IPS-15b (cell line): ENCODE measurements around the gene CLDND2.

Experiments used
- H3K27me3 ChIP-seq: one replicate; pipeline ENCODE4 v1.6.1; 2013; ENCODE audit warnings: low read length; ENCODE audit not compliant: control insufficient read depth, insufficient read depth
- H3K36me3 ChIP-seq: one replicate; pipeline ENCODE4 v1.6.1; 2013; ENCODE audit warnings: low read length; ENCODE audit not compliant: control insufficient read depth, insufficient read depth
- H3K4me1 ChIP-seq: one replicate; pipeline ENCODE4 v1.6.1; 2013; ENCODE audit warnings: mild to moderate bottlenecking, low read length; ENCODE audit not compliant: control insufficient read depth, insufficient read depth
- H3K4me3 ChIP-seq: one replicate; pipeline ENCODE4 v1.5.1; 2013; ENCODE audit warnings: low read depth, low read length
- H3K9ac ChIP-seq: one replicate; pipeline ENCODE4 v1.6.1; 2013; ENCODE audit warnings: low read depth, mild to moderate bottlenecking, low read length
- H3K9me3 ChIP-seq: one replicate; pipeline ENCODE4 v1.6.1; 2013; ENCODE audit warnings: mild to moderate bottlenecking, low read length; ENCODE audit not compliant: control insufficient read depth, insufficient read depth

Gene CLDND2

GRCh38 chr19:51347209-51347928 is 21.4 kb downstream of the CLDND2 start:
- Histone ChIP-seq H3K9ac (no peak overlapping the region), H3K4me3 (no peak overlapping the region), H3K36me3 (peaks cover 5% of the 10 kb centered on the region), H3K27me3 (no peaks in the 10 kb centered on the region), H3K9me3 (no peaks in the 10 kb centered on the region), H3K4me1 (peaks cover 3% of the 10 kb centered on the region)

- peaks cover 2% of the 10 kb centered on the region for H3K27me3 ChIP-seq
- H3K9me3 ChIP-seq: no peaks in the 10 kb centered on the region
- H3K4me3 ChIP-seq: no peak overlapping the region
- H3K4me1 ChIP-seq: peaks cover 7% of the 10 kb centered on the region
- H3K36me3 ChIP-seq: peaks cover 5% of the 10 kb centered on the region
- H3K9ac ChIP-seq: no peak overlapping the region
These were observed 22.1 kb downstream of the CLDND2 start for GRCh38 chr19:51346742-51347141.

- Histone ChIP-seq H3K4me3 (no peak overlapping the region), H3K36me3 (no peaks in the 10 kb centered on the region)
These were observed 23.7 kb downstream of the CLDND2 start for GRCh38 chr19:51345076-51345620.

GRCh38 chr19:51342631-51343569 is 25.9 kb downstream of the CLDND2 start:
- Histone ChIP-seq H3K36me3 (no peaks in the 10 kb centered on the region), H3K9ac (no peak overlapping the region), H3K9me3 (no peaks in the 10 kb centered on the region), H3K4me3 (no peak overlapping the region), H3K27me3 (peaks cover 9% of the 10 kb centered on the region), H3K4me1 (peaks cover 7% of the 10 kb centered on the region)

More at GRCh38 chr19:51345076-51345620, 23.7 kb downstream of the CLDND2 start:
- Histone ChIP-seq H3K27me3 (peaks cover 9% of the 10 kb centered on the region), H3K4me1 (peaks cover 7% of the 10 kb centered on the region), H3K9ac (no peak overlapping the region), H3K9me3 (no peaks in the 10 kb centered on the region)

- H3K27me3 ChIP-seq: peaks cover 9% of the 10 kb centered on the region
- H3K4me1 ChIP-seq: peaks cover 7% of the 10 kb centered on the region
- H3K36me3 ChIP-seq: no peaks in the 10 kb centered on the region
- H3K9me3 ChIP-seq: no peaks in the 10 kb centered on the region
- no peak within 1 kb of the TSS for H3K9ac ChIP-seq
- H3K4me3 ChIP-seq: peak within 1 kb of the TSS; percentile 61
These were observed 26.7 kb downstream of the CLDND2 start, which contains the start of gene VSIG10L for GRCh38 chr19:51341976-51342580. Gene VSIG10L (minus strand): TSS chr19:51342139. CDS start chr19:51342124, 15 bp downstream.

- Histone ChIP-seq H3K9ac (no peak overlapping the region), H3K4me1 (peaks cover 7% of the 10 kb centered on the region), H3K9me3 (no peaks in the 10 kb centered on the region), H3K27me3 (peaks cover 9% of the 10 kb centered on the region), H3K36me3 (no peaks in the 10 kb centered on the region), H3K4me3 (peak overlapping the region; percentile 61)
These were observed 27.7 kb downstream of the CLDND2 start for GRCh38 chr19:51341066-51341465.

GRCh38 chr19:51339687-51340656 is 28.8 kb downstream of the CLDND2 start:
- Histone ChIP-seq H3K9me3 (no peaks in the 10 kb centered on the region), H3K9ac (no peak overlapping the region), H3K36me3 (peaks cover 2% of the 10 kb centered on the region), H3K4me3 (peak overlapping the region; percentile 90), H3K4me1 (peaks cover 7% of the 10 kb centered on the region), H3K27me3 (peaks cover 9% of the 10 kb centered on the region)

GRCh38 chr19:51339313-51339686 is 29.5 kb downstream of the CLDND2 start:
- Histone ChIP-seq H3K9ac (no peak overlapping the region), H3K4me3 (peak overlapping the region; percentile 90), H3K4me1 (peaks cover 7% of the 10 kb centered on the region), H3K27me3 (peaks cover 9% of the 10 kb centered on the region), H3K36me3 (peaks cover 2% of the 10 kb centered on the region), H3K9me3 (no peaks in the 10 kb centered on the region)

- Histone ChIP-seq H3K4me3 (peak overlapping the region; percentile 90), H3K36me3 (peaks cover 2% of the 10 kb centered on the region), H3K9ac (peak overlapping the region; percentile 37), H3K4me1 (peaks cover 7% of the 10 kb centered on the region), H3K27me3 (peaks cover 9% of the 10 kb centered on the region), H3K9me3 (no peaks in the 10 kb centered on the region)
These were observed 30.1 kb downstream of the CLDND2 start for GRCh38 chr19:51338563-51339312.

GRCh38 chr19:51337861-51338562 is 30.8 kb downstream of the CLDND2 start:
- Histone ChIP-seq H3K9ac (no peak overlapping the region), H3K9me3 (no peaks in the 10 kb centered on the region), H3K4me3 (peak overlapping the region; percentile 90), H3K4me1 (peaks cover 7% of the 10 kb centered on the region), H3K27me3 (peaks cover 9% of the 10 kb centered on the region), H3K36me3 (peaks cover 2% of the 10 kb centered on the region)
